SH-SY5Y (cell line): Measurements from ENCODE around the gene CCDC201.

Experiments
- GATA2 ChIP-seq: IDR thresholded peaks from 2 replicates; pipeline ENCODE4 v1.6.1; 2011; ENCODE audit warnings: mild to moderate bottlenecking, low read depth, low read length
- GATA3 ChIP-seq: IDR thresholded peaks from 2 replicates; pipeline ENCODE4 v1.6.1; 2011; ENCODE audit warnings: low read depth, mild to moderate bottlenecking, low read length, moderate library complexity

- TF ChIP-seq GATA2 (no peak), GATA3 (no peak)
Observed at GRCh38 chr7:45881280-45881758, 8.4 kb upstream of the CCDC201 start.
